GM18520 (cell line): Measurements from ENCODE around the gene ELOVL2.

Experiments
- ATAC-seq: cut with Tn5 transposase; IDR thresholded peaks from one replicate; pipeline ENCODE4 v1.9.1; 2021; ENCODE audit not compliant: unreplicated experiment

The ELOVL2 gene

DNA sequence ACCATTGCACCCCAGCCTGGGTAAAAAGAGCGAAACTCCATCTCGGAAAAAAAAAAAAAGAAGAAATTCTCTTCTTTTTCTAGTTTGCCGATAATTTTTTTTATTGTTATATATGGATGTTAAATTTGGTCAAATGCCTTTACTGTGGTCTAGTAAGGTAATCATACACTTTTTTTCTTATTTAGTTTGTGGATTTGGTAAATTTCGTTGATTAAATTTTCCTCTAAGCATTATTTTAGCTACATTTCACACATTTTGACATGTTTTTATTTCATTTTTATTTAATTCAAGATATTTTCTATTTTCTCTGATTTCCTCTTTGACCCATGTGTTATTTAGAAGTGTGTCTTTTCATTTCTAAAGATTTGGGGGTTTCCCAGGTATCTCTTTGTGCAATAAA lies 18.0 kb upstream of the ELOVL2 start:
- ATAC-seq: no peak

DNA sequence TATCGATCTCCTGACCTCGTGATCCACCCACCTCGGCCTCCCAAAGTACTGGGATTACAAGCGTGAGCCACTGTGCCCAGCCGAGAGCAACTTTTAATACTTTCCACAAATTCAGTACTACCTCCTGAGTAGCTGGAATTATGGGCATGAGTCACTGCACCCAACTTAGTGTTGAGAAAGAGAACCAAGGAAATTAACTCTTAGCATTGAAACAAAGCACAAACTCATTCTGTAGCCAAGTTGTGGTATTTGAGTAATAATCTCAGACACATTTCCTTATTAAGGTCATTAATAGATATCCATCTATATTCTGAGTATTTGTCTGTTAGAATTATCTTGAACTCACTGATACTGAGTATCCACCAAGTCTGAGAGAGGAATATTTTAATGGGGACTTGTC lies 14.3 kb upstream of the ELOVL2 start:
- ATAC-seq: no peak

DNA sequence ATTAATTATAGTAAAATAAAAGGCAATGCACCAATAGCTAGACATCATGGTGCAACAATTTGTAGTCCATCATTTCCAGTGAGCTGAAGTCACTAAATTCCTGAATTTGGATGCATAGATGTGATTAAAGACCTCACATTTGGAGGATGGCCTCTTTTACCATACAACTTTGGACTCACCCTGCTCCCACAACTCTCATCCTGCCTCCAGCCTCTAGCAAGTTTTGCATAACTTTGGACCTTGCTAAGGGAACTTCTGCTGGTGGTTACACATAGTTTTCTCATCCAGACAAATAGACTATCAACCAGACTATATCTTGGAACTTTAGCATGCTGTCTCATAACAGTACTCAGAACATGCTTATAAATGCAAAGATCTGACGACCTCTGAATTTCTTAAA lies 12.8 kb upstream of the ELOVL2 start:
- no peak for ATAC-seq

DNA sequence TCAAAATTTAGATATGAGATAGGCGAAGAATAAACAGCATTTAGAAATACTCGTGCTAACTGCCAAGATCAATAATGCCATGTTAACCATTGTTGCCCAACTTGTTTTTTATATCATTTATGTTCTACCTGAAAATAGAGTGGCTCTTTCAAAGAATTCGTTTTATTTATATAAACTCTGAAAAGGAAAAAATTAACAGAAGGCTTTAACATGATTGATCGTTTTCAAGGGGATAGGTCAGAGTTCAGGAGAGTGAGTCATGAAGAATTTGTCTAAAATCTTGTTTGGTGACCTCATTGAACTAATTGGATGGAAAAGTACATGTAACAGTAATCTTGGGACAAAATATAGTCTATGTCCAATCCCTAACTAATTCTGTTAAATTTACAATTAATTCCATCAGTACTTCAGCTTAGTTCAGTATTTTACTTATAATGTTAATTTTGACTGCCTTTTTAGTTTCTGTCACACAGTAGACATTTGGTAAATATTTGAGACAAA lies 11.1 kb upstream of the ELOVL2 start:
- no peak for ATAC-seq

DNA sequence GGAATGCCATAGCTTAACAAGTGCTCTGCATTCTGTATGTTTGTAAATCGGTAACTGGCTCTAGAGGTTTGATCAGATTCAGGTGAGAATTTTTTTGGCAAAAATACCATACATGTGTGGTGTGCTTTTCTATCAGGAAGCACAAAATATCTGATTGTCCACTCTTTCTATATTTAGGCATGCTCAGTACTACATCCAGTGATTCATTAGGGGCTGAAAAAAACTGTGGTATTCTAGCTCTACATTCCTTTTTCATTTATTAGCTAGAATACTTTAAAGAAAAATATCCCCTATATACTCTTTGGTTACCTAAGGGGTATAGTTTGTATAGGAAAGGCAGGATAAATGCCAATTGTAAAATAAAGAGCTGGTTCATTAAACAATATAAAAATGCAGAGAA lies 10.6 kb upstream of the ELOVL2 start:
- ATAC-seq: no peak

DNA sequence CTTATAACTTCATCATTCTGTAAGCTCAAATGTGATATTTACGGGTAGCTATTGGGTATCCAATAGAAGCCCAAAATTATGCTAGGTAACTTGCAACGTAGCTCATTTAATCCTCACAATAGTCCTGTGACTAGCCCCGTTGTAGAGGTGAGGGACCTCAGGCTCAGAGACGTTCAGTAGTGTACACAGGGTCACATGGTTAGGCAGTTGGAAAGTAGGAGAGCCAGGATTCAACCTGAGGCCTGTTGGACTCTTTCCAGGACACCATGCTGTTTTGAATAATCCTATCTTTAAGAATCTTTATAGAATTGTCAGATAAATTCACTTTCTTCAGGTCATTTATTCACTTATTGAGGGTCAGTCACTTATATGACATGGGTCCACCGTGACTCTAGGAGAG lies 9.2 kb upstream of the ELOVL2 start:
- no peak for ATAC-seq

DNA sequence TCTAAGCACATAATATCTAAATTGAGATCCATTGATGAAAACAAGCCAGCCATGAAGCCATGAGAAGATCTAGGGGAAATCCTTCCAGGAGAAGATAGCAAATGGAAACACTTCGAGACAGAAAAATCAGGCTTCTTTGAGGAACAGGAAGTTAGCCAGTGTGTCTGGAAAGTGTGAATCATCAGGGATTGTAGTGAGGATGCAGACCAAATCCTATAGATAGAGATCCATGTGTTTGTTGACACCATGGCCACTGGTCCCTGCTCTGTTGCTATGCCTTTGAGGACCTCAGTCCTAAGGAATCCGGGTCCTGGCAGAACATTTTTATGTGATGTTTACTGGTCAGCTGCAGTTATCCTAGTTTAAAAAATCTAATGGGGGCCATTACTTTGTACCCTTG lies 6.6 kb upstream of the ELOVL2 start:
- no peak for ATAC-seq

DNA sequence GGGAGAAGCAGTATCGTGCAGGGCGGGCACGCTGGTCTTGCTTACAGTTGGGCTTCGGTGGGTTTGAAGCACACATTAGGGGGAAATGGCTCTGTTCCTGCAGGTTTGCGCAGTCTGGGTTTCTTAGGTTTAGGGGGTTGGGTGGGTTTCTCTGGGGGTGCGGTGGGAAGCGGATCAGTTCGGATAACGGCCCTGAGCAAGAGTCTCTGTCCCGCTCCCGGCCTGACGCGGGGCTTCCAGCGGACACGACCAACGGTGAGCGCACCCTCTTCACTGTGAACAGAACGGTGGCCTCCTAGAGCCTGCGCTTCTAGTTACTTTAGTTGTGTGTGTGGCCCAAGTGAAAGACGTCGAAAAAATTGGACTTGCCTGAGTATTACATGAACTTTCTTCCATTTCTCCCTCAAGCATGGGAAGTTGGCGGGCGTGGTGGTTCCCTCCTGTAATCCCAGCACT lies 635 bp upstream of the ELOVL2 start:
- ATAC-seq: no peak

DNA sequence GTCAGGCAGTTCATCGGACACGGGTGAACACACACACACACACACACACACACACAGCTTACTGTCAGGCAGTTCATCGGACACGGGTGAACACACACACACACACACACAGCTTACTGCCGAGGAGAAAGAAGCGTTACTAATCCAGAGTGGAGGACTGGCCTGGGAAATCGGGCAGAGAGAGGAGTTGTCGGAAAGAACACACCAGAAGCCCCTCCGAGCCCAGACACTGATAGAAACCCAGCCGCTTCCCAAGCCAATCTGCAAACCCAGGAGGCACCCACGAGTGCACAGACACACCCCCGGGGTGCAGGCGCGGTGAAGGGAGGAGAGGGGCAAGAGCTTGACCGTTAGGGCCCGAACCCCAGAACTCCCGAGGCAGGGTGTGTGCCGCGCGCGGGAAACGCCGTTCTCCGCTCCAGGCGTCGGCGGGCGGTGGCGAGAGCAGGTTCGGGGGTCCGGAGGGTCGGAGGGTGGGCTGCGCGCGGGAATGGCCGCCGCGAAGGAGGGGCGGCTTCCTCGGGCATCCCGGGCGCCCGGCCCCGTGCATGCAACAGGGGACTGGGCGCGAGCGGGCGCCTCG lies 636 bp downstream of the ELOVL2 start:
- no peak for ATAC-seq

DNA sequence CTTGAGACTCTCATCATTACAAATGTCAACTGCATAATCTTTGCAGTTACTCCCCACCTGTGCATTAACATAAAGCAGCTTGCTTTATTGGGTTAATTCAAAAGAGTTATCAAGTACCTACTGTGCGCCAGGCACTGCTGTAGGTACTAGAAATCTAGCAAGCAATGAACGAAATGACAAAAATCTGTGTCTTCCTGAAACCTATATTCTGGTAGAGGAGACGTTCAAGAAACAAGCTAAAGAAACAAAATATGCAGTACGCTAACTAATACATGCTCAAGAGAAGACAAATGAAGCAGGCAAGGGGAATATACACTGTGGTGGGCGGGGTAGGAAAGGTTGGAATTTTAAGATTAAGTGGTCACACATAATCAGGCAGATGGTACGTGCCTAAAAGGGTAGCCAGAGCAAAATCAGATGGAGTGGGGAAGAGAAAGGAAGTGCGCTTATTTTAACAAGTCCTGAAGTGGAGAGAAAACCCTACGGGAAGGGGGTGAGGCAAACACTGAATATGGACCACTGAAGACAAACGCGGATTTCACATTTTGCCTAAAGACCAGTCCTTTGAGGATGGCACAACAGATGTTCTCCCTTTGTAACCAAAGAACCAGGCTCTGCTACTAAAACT lies 1.2 kb downstream of the ELOVL2 start:
- ATAC-seq: no peak

DNA sequence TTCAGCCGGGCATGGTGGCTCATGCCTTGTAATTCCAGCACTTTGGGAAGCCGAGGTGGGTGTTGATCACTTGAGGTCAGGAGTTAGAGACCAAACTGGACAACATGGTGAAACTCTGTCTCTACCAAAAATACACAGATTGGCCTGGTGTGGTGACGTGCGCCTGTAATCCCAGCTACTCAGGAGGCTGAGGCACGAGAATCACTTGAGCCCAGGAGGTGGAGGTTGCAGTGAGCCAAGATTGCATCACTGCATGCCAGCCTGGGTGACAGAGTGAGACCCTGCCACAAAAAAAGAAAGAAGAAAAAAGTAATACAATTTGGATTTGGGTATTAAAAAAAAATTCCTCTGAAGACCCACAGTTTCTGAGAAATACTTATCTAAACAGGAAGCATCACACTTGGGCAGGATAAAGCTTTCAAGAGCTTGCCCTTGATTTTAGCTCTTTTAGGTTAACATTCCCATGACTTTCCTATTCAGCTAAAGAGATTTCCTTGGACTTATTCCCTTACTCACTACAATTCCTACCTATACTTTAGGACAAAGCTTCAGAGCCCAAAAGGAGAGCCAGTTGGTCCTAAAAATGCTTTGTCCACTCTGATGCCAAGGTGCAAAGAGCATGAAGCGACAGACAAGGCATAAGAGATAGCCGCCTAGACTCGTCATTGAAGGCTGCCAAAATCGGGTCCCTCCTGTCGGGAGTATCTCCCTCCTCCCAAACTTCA lies 1.9 kb downstream of the ELOVL2 start:
- no peak for ATAC-seq

DNA sequence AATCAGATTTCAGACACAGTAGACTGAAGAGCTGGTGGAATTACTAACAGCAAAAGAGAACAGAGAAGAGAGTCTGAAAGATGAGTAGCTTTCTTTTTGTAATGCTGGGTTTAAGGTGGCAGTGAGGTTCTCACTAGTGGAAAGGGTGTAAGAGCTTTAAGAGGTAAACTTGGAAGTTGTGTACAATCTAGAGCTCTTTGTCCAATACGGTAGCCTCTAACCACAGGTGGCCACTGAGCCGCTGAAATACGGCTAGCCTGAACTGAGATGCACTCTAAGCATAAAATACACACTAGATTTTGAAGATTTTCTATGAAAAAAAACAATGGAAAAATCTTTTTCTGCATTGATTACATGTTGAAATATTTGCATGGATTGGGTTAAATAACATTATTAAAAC lies 4.0 kb downstream of the ELOVL2 start:
- ATAC-seq: no peak

DNA sequence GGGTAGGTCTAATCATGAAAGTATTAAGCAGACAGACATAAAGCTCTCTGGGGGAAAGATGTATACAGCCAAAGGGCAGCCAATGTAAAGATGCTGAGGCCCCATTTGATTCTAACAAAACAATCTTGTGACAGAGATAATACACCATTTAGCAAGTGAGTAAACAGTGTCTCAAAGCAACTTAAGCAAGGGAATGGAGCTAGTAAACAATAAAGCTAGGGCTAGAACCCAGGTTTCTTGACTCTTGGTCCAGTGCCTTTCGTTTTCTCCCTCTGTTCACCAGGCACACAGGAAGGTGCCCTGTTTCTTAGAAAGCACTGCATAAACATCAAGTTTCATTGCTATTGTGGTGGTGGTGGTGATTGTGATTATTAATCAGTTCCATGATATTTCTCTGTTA lies 5.1 kb downstream of the ELOVL2 start:
- no peak for ATAC-seq

DNA sequence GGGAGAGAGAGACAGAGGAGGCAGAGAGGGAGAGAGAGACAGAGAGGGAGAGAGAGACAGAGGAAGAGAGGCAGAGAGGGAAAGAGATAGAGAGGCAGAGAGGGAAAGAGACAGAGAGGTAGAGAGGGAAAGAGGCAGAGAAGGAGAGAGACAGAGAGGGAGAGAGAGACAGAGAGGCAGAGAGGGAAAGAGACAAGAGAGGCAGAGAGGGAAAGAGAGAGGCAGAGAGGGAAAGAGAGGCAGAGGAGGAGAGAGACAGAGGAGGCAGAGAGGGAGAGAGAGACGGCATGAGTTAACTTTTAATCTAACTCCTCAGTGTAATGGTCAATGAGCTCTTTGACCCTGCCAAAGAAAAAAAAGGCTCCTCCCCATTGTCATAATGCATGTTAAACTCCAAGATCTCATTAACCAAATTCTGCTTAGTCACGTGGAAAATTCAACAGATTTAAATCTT lies 7.1 kb downstream of the ELOVL2 start:
- no peak for ATAC-seq

DNA sequence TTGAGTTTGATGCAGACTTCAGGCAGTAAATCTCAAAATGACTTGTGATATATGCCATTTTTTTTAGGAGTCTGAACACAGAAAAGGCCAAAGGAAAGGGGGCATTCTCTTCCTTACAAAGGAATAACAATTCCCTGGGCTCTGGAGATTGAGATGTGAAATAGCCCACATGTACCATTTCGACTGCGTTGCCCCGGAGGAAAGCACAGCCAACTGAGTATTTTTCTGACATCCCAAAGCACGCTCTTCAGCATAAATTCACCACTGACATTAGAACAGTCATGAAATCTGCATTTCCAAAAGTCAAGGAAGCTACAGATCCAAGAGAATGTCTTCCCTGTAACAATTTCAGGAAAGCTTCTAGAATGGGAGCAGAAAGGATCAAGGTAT lies 7.8 kb downstream of the ELOVL2 start:
- ATAC-seq: no peak

DNA sequence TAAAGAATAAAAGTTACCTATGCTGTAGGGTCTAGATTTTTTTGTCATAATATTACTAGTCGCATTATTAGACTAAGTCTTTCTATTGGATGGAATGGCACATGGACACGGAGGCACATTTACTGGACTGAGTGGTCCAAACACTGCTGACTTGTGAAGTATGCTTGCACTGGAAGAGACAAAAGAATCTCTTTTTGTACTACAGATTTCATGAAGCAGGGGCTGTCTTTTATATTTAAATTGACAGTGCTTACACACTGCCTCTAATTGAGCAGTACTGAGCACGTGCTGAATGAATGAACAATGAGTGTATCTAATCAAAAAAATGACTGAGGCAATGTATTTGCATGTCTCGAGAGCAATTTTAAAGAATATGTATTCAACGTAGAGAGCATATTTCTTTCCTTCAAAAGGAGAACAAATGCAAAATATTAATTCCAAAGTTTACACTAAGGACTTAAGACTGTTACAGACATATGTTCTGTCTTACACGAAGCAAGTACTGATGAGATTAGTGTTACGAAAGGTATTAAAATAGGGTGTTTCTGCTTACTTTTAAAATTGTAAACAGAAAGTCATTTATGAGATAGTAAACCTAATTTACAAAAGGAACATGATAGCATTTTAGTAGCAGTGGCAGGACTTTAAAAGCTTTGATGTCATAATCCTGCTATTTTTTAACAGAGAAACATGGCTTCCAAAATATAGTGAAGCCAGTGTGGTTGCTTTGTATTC lies 8.3 kb downstream of the ELOVL2 start:
- ATAC-seq: no peak

DNA sequence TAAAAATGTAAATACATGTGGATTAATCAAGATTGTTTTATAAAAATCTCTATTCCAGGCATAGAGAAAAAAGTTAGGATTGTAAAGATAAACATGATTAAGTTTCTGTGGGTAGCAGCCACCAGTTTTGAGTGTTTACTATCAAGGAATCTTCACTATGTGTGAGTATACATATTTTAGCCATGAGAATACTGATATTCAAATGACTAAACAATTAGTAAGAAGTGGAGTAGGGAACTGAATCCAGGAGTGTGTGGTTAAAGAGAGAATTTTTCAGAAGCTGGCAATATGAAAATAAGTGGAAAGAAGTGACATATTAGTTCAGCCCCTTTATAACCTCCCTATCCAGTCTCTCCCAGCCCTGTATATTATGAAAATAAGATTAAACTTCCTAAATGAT lies 10.3 kb downstream of the ELOVL2 start:
- ATAC-seq: no peak

DNA sequence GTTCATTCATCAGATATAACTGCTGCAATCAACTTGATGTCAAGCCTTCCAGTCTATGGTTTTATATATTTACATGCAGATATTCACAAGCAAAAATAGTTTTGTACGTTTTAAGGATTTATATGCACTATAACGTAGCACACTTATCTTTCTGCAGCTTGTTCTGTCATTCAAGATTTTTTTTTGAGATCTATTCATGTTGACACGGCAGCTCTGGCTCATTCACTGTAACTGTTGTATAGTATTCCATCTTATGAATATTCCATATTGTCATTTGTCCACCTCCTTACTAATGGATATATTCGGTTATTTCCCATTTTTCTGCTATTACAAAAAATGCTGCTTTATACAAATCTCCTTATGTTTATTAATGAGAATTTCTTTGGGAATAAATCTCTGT lies 13.2 kb downstream of the ELOVL2 start:
- ATAC-seq: no peak

DNA sequence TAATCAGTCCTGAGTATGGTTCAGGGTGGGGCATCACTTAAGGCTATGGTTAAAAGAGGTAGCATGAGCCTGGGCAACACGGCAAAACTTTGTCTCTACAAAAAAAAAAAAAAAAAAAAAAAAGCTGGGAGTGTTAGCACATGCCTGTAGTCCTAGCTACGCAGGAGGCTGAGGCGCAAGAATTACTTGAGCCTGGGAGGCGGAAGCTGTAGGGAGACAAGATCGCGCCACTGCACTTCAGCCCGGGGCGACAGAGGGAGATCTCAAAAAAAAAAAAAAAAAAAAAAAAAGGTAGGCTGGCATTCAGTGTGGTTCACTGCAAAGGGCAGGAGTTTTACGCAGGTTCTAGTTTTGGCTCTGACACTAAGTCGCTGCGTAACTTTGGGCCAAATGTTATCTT lies 15.1 kb downstream of the ELOVL2 start:
- no peak for ATAC-seq

DNA sequence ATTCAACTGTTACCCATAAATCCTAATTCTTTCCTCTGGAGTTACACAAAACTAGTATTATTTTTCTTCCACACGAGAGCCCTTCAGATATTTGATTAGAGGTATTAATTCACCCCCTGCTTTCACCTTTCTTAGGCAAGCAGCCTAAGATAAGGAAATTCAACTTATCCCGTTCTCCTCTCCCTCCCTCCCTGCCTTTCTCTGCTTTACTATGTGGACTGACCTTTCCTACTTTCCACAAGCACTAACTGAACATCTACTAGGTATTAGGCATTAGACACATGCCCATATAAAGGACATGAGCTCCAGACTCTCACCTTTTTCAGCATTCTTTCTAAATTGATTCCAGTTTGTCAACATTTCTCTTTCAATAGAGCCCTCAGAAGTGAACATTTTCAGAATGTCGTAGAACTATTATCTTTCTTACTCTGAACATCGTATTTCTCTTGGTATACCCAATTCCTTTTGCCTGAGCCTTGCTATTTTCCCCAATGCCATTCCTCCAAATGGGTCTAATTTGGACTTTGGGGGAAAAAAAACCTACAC lies 16.5 kb downstream of the ELOVL2 start:
- ATAC-seq: no peak

DNA sequence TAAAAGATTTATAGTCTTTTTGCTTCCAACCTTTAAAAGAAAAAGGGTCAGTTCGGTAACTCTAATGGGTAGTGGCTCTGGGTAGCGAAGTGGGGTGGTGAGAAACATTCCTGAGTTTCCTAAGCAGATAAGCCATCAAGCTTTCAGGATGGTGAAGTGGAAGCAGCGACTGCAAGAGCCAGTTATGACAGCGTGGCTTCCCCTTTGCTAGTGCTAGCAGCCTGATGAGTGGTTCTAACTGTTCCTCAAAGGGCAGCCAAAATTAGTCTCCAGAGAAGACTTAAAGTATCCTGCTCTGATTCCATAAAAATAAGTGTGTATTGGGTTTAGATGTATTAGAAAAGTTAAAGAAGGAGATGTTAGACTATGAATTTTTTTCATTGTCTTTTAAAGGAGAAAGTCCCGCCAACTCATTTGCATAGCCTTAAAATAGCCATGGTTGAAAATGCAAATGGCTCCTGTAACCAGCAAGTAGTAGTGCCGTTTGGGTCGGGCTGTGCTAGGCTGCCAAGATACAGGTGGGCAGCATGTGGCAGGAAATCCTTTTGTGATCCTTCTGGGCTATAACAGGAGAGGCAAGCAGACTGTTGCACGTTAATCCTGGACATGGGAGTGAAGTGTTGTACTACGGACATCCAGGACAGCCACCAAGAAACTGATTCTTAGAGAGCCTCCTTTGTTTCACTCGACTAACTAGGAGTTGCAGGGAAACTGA lies 18.0 kb downstream of the ELOVL2 start:
- ATAC-seq: peak; percentile 83
